ENCODE measurements around the gene ZNRF2.
A peak's percentile ranks its signal among the peaks of the same experiment; 100 is the strongest.

ZNRF2 gene

DNA sequence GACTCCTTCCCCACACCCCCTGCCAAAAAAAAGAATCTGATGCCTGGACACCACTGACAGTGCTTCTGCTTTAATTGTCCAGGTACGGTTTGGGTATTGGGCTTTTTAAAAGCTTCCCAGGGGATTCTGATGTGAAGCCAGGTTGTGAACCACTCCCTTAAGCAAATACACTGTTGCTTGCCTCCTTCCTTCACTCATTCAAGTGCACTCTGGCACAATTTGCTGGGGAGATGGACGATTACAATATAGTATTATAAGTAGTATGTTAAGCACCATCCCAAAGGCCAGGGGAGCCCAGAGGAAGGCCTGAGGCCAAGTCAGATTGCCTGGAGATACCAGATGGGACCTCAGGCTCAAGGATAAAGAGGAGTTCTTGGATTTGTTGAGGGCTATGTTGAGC is 12.3 kb upstream of the ZNRF2 start:
- Mint-ChIP-seq H3K4me1 (peaks cover 2 to 3% of the 10 kb centered on the region in 2 donors), H3K4me3 (no peak overlapping the region), H3K9me3 (no peaks in the 10 kb centered on the region), H3K27ac (no peak overlapping the region), H3K36me3 (peaks cover 0 to 2% of the 10 kb centered on the region in 2 donors), H3K27me3 (no peaks in the 10 kb centered on the region)
- ATAC-seq (replicated peaks) (no peak), DNase-seq (no peak)

GRCh38 chr7:30273552-30273951 is 10.8 kb upstream of the ZNRF2 start:
- ATAC-seq (replicated peaks) (no peak), DNase-seq (no peak)
- no peak overlapping the region for H3K4me3 Mint-ChIP-seq
- no peaks in the 10 kb centered on the region for H3K36me3 Mint-ChIP-seq
- no peaks in the 10 kb centered on the region for H3K9me3 Mint-ChIP-seq
- H3K4me1 Mint-ChIP-seq: peaks cover 3 to 5% of the 10 kb centered on the region in 2 donors
- no peaks in the 10 kb centered on the region for H3K27me3 Mint-ChIP-seq
- no peak overlapping the region for H3K27ac Mint-ChIP-seq

DNA sequence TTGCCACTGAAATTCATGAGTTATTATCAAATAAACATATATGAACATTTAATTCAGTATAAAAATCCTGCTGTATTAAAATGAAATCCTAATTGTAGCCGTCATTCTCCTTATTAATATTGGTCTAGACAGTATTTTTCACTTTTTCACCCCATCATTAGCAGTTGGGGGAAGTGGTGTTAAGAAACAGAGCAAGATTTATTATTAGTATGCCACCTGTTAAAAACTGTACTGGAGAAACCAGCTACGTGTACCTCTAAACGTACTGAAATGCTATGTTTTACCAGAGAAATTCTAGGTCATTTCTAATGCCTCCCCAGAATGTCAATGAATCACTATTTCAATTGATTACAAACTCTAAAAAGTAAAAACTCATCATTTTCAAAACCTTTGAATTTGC is 9.8 kb upstream of the ZNRF2 start:
- Mint-ChIP-seq H3K27me3 (no peaks in the 10 kb centered on the region), H3K9me3 (no peaks in the 10 kb centered on the region), H3K27ac (no peak overlapping the region), H3K4me3 (no peak overlapping the region), H3K4me1 (peaks cover 11 to 16% of the 10 kb centered on the region in 2 donors), H3K36me3 (no peaks in the 10 kb centered on the region)
- DNase-seq (no peak), ATAC-seq (replicated peaks) (no peak)

DNA sequence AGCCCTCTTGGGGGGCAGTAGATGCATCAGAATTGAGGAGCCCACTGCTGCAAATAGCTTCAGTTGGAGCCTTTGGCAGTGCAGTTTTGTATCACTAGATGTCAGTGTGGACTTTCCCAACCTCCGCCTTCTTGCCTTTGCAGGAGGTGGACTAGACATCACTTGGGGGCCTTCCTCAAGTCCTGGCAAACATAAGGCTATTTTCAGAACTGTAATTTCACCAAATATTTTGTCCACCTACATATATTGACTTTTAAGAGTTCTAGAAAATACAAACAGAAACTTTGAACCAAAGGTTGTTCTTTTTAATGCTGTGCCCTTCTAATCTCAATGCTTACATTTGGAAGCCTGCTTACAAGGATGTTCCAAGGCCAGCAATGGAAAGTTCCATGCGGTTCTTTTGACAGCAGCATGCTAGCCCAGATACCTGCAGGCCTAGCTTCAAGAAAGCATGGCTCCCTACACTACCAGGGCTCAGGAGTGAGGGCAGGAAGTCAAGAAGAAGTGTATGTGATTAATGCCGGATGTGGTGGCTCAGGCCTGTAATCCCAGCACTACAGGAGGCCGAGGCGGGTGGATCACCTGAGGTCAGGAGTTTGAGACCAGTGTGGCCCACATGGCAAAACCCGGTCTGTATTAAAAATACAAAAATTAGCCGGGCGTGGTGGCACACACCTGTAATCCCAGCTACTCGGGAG is 8.0 kb upstream of the ZNRF2 start:
- H3K27me3 Mint-ChIP-seq: no peaks in the 10 kb centered on the region
- DNase-seq: peak; percentile 27
- no peaks in the 10 kb centered on the region for H3K9me3 Mint-ChIP-seq
- ATAC-seq (replicated peaks): peak; percentile 67 to 68
- no peak overlapping the region for H3K4me3 Mint-ChIP-seq
- no peak overlapping the region for H3K27ac Mint-ChIP-seq
- H3K36me3 Mint-ChIP-seq: no peaks in the 10 kb centered on the region
- peaks cover 16 to 21% of the 10 kb centered on the region in 2 donors for H3K4me1 Mint-ChIP-seq

GRCh38 chr7:30278376-30278775 is 6.0 kb upstream of the ZNRF2 start:
- H3K4me1 Mint-ChIP-seq: peaks cover 21 to 27% of the 10 kb centered on the region in 2 donors
- H3K27me3 Mint-ChIP-seq: no peaks in the 10 kb centered on the region
- no peaks in the 10 kb centered on the region for H3K36me3 Mint-ChIP-seq
- no peaks in the 10 kb centered on the region for H3K9me3 Mint-ChIP-seq
- ATAC-seq (replicated peaks) (no peak), DNase-seq (no peak)
- no peak overlapping the region for H3K4me3 Mint-ChIP-seq
- H3K27ac Mint-ChIP-seq: no peak overlapping the region

DNA sequence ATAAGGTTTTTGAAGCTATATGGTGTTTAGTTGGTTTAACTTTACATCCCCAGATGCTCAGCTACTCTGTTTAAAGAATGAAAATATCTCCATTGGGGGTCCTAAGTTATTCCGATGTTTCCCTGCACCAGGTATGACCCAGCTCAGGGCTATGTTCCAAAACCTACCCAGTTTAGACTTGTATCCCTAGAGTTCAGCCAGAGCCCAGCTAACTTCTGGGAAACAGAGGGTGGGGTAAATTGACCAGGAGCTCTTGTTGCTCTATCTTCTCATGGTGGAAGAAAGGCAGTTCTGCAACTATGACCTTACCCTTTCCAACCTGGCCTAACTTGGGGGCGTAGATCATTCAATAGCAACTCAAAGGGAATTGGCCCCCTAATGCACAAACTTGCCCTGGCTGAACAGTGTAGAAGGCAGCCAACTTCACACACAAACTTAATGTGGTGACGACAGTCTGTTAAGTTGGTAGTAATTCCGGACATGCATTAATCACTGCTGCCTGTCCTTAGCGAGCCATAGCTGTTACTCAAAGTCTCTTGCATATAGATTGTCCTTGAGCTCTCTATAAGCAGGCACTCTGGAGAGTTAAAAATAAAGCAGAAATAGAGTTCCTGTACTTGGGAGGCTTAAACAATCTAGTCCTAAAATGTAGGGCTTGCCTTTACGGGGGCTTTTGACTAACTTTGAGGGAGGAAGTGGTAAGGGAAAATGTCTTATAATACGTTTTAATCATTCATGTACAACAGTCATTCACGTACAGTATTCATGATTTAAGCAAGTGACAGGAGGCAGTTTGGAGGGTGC is 5.3 kb upstream of the ZNRF2 start:
- DNase-seq (no peak), ATAC-seq (replicated peaks) (peak; percentile 15 to 26)
- no peaks in the 10 kb centered on the region for H3K9me3 Mint-ChIP-seq
- peaks cover 23 to 33% of the 10 kb centered on the region in 2 donors for H3K4me1 Mint-ChIP-seq
- no peaks in the 10 kb centered on the region for H3K27me3 Mint-ChIP-seq
- H3K36me3 Mint-ChIP-seq: no peaks in the 10 kb centered on the region
- peak overlapping the region; percentile 67 for H3K27ac Mint-ChIP-seq
- H3K4me3 Mint-ChIP-seq: peak overlapping the region; percentile 21 to 26

DNA sequence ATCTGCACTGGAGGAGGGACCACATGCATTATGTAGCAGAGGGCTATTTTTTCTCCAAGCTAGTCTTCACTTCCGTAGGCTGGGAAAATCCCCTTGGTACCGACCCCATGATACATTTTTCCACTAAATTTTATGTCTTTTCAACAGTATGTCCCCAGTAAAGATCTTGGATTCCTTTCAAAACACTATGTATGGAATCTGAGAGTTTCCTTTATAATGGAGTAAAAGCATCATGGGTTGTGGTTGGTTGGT is 4.8 kb upstream of the ZNRF2 start:
- DNase-seq: no peak
- Mint-ChIP-seq H3K4me1 (peaks cover 24 to 35% of the 10 kb centered on the region in 2 donors), H3K9me3 (no peaks in the 10 kb centered on the region), H3K27ac (peak overlapping the region; percentile 67), H3K27me3 (no peaks in the 10 kb centered on the region), H3K4me3 (peak overlapping the region; percentile 21 to 26), H3K36me3 (no peaks in the 10 kb centered on the region)
- ATAC-seq (replicated peaks): no peak

DNA sequence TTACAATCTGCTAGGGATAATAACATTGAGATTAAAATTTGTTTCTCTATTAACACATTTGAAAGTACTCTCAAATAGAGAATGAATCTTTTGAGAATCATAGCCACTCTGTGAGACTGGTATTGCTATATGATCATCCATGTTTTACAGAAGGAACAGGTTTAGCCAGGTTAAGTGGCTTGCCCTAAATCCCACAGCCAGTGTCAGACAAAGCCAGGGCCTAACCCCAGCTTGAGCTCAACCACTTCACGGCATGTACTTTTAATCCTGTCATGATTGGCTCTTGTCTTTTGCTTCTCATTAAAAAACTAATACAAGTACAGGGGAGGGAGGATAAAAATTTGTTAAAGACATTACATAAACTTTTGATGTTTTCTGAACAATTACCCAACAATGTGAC is 3.8 kb upstream of the ZNRF2 start:
- DNase-seq (no peak), ATAC-seq (replicated peaks) (no peak)
- Mint-ChIP-seq H3K4me1 (peaks cover 24 to 35% of the 10 kb centered on the region in 2 donors), H3K4me3 (no peak overlapping the region), H3K27ac (no peak overlapping the region), H3K27me3 (no peaks in the 10 kb centered on the region), H3K36me3 (peaks cover 0 to under 1% of the 10 kb centered on the region in 2 donors), H3K9me3 (no peaks in the 10 kb centered on the region)

DNA sequence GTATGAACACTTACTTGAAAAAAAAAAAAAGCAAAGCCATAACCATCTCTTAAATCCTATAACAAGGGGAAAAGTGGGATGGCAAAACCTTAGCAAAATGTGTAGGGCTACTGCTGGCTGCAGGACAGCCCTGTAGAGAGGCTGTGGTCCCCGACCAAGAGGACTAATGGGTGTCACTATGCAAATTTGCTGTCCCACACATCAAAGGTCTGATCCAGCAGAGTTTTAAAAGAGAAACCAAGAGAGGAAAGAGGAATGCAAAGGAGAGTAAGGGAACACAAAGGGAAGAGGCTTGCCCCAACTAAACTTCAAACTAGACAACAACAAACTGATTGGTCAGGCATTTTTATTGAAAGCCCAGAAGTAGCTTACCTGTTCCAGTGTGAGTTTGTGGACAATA is 3.1 kb upstream of the ZNRF2 start:
- DNase-seq (no peak), ATAC-seq (replicated peaks) (no peak)
- Mint-ChIP-seq H3K27me3 (no peaks in the 10 kb centered on the region), H3K4me1 (peaks cover 27 to 42% of the 10 kb centered on the region in 2 donors), H3K9me3 (no peaks in the 10 kb centered on the region), H3K4me3 (no peak overlapping the region), H3K27ac (no peak overlapping the region), H3K36me3 (peaks cover 6% of the 10 kb centered on the region in 2 donors)

DNA sequence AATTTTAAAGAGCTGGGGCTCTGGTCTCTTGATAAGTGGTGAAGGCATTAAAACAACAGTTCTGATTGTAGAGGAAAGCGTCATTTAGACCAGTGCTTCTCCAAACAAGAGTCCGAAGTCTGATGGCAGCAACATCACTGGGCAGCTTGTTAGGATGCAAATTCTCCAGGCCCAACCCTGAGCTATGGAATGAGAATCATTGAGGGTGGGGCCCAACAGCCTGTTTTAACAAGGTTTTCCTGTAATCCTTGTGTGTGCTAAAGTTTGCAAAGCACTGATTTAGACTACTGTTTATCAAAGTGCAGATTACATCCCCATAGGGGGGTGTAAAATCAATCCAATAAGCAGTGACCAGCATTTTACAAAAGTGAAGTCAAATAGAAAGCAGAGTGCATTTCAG is 2.6 kb upstream of the ZNRF2 start:
- H3K27ac Mint-ChIP-seq: no peak overlapping the region

DNA sequence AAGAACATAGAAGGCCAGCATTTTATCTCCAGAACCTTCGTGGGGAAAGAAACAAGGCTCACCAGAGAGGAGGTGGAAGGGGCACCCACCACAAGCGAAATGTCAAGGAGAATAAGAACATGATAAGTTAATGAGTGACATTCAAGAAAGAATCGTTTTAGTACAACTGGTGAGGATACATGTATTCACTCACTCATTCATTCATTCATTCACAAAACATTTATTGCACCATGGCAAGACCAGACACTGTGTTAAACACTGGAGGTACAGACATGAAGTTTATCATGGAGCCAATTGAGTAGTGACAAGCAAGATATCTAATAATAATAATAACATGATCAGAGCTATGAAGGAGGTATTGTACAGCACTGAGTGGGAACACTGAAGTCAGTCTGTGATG is 1.7 kb upstream of the ZNRF2 start:
- ATAC-seq (replicated peaks): no peak
- peak overlapping the region; percentile 72 for H3K27ac Mint-ChIP-seq
- H3K27me3 Mint-ChIP-seq: no peaks in the 10 kb centered on the region
- no peak for DNase-seq
- peaks cover 9 to 10% of the 10 kb centered on the region in 2 donors for H3K36me3 Mint-ChIP-seq
- H3K4me3 Mint-ChIP-seq: no peak overlapping the region
- H3K4me1 Mint-ChIP-seq: peaks cover 32 to 50% of the 10 kb centered on the region in 2 donors
- peaks cover 0 to 2% of the 10 kb centered on the region in 2 donors for H3K9me3 Mint-ChIP-seq

More for the DNA sequence above, 2.6 kb upstream of the ZNRF2 start:
- DNase-seq (no peak), ATAC-seq (replicated peaks) (no peak)
- peaks cover 0 to 2% of the 10 kb centered on the region in 2 donors for H3K9me3 Mint-ChIP-seq
- no peak overlapping the region for H3K4me3 Mint-ChIP-seq
- H3K4me1 Mint-ChIP-seq: peaks cover 30 to 47% of the 10 kb centered on the region in 2 donors
- peaks cover 9 to 10% of the 10 kb centered on the region in 2 donors for H3K36me3 Mint-ChIP-seq
- H3K27me3 Mint-ChIP-seq: no peaks in the 10 kb centered on the region

DNA sequence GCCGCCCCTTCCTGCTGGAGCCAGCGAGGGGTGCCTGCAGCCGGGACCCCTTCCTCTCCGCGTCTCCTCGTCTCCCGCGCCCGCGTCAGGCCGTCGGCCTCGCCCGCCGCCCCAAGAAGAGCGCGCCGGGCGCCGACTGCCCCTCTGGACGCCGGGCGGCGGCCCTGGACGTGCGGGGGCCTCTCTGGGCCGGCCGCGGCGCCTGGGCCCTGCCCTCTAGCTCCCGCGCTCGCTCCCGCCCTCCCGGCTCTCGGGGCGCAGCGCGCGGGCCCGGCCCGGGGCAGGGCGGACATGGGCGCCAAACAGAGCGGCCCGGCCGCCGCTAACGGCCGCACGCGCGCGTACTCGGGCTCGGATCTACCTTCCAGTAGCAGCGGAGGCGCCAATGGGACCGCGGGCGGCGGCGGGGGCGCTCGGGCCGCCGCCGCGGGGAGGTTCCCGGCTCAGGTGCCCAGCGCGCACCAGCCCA is 704 bp downstream of the ZNRF2 start:
- ATAC-seq (replicated peaks): peak; percentile 12 to 19
- H3K4me3 Mint-ChIP-seq: peak overlapping the region; percentile 92 to 96
- H3K27me3 Mint-ChIP-seq: no peaks in the 10 kb centered on the region
- H3K27ac Mint-ChIP-seq: peak overlapping the region; percentile 95
- H3K4me1 Mint-ChIP-seq: peaks cover 31 to 50% of the 10 kb centered on the region in 2 donors
- H3K9me3 Mint-ChIP-seq: peaks cover 0 to 2% of the 10 kb centered on the region in 2 donors
- peaks cover 10 to 11% of the 10 kb centered on the region in 2 donors for H3K36me3 Mint-ChIP-seq
- no peak for DNase-seq

DNA sequence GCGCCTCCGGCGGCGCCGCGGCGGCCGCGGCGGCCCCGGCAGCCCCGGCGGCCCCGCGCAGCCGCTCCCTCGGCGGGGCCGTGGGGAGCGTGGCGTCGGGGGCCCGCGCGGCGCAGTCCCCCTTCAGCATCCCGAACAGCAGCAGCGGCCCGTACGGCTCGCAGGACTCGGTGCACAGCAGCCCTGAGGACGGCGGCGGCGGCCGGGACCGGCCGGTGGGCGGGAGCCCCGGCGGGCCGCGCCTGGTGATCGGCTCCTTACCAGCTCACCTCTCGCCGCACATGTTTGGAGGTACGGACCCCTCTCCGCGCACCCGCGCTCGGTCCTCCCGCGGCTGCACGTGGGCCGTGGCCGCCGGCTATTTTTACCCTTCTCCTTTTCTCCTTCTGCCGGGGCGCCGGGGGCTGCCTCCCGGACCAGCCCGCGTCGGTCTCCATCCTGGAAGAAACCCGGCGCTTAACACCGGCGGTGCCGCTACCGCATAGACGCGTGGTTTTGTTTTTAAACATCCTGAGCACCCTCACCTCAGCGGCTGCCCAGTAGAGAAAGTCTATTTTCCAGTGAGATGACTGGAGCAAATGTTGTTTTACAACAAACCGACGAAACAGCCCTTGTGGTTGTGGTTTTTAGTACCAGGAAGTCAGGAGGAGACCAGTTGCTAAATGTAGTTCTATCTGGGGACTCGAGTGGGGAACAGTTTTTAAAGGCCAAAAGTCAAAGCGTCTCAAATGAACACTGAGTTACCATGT is 1.3 kb downstream of the ZNRF2 start:
- Mint-ChIP-seq H3K9me3 (peaks cover 0 to 2% of the 10 kb centered on the region in 2 donors), H3K27me3 (no peaks in the 10 kb centered on the region), H3K4me1 (peaks cover 34 to 56% of the 10 kb centered on the region in 2 donors), H3K36me3 (peaks cover 10 to 11% of the 10 kb centered on the region in 2 donors), H3K27ac (peak overlapping the region; percentile 99), H3K4me3 (peak overlapping the region; percentile 95 to 96)
- DNase-seq: peak; percentile 66
- peak; percentile 7 to 18 for ATAC-seq (replicated peaks)

- no peak for DNase-seq
- Mint-ChIP-seq H3K4me3 (peak overlapping the region; percentile 95 to 96), H3K27ac (peak overlapping the region; percentile 99)
These were observed 2.4 kb downstream of the ZNRF2 start for GRCh38 chr7:30286749-30287148.

More at GRCh38 chr7:30286749-30287148, 2.4 kb downstream of the ZNRF2 start:
- peaks cover 0 to 2% of the 10 kb centered on the region in 2 donors for H3K9me3 Mint-ChIP-seq
- no peak for ATAC-seq (replicated peaks)
- H3K36me3 Mint-ChIP-seq: peaks cover 11 to 13% of the 10 kb centered on the region in 2 donors
- H3K4me1 Mint-ChIP-seq: peaks cover 38 to 60% of the 10 kb centered on the region in 2 donors
- H3K27me3 Mint-ChIP-seq: no peaks in the 10 kb centered on the region

All from stimulated activated naive B cell treated with anti-CD40 and anti-IgM and Interleukin-4, amounts not matched to agents 10 μg/mL and 1 μg/mL and 100 μg/mL, for 72 hours (primary cell).